ENCODE measurements around the gene NDE1. TPM values are rescaled to one million over a fixed set of nuclear protein-coding genes. Genes with fewer than 3 reads are reported as not detected.

NDE1 gene
- total and polyA plus RNA-seq, 2 of the 8 experiments (the other 6 are each of a cell fraction or from before 2014, with no cell fraction given), result 13.3 to 41.3 TPM

DNA sequence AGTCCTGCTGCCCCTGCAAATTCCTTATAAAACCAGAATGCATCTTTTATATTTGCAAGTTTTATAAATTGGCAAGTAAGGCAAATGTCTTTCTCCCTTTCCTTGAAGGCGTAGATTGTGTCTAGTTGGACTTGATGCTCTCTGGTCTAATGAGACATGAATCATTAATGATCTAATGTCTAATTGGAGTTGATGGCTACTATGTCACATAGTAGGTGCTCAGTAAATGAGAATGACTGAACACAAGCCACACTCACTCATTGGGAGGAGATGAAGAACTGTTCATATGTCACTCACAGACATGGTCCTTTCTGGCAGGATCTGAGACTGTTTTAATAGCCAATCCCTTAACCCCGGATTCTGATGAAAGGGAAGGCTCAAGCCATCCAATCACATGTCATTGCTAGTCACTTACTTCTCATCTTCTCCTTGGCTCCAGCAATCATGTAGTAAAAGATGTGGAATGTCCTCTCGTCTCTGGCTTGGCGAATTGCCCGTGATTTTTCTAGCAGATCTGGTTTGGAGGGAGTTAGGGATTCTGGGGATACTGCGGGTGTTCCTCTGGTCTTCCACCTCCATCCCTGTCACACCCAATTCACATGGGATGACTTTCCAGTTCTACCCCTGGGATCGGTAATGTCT is 125.7 kb downstream of the NDE1 start:
- Histone ChIP-seq H3K4me1 (replicated peaks in 1 of 4; ENCODE audit: control insufficient read depth in 3 of 4, insufficient read depth in 4 of 4, low read length in 3 of 4) (no peaks in the 10 kb centered on the region), H4K8ac (ENCODE audit: extremely low read depth, insufficient read depth, low read length) (no peak overlapping the region), H3K4ac (replicated peaks; ENCODE audit: insufficient read length, low read depth, low read length) (no peak overlapping the region), H3K4me3 (ENCODE audit: extremely low read depth in 1 of 4, insufficient read depth in 2 of 4, low read depth in 3 of 4, low read length in 4 of 4) (no peak overlapping the region), H3K18ac (ENCODE audit: extremely low read depth, low read length) (no peak overlapping the region), H2BK20ac (ENCODE audit: low read length) (no peak overlapping the region), H3K27me3 (replicated peaks in 1 of 4; ENCODE audit: control insufficient read depth in 3 of 4, extremely low read depth in 1 of 4, insufficient read depth in 3 of 4, low read length in 3 of 4) (peaks cover 0 to 6% (median 0%) of the 10 kb centered on the region in 4 experiments; a peak in 2 of 7 replicates), H3K23ac (ENCODE audit: insufficient read length) (no peak overlapping the region), H2BK120ac (replicated peaks; ENCODE audit: low read depth, low read length) (no peak overlapping the region), H4K20me1 (replicated peaks in 1 of 2; ENCODE audit: control insufficient read depth in 1 of 2, insufficient read depth in 2 of 2, low read length in 2 of 2) (no peaks in the 10 kb centered on the region), H3K4me2 (ENCODE audit: insufficient read depth in 1 of 2, low read depth in 2 of 2, low read length in 2 of 2) (no peak overlapping the region), H4K91ac (replicated peaks; ENCODE audit: insufficient read length, low read length) (no peak overlapping the region), H2BK15ac (ENCODE audit: low read length) (no peak overlapping the region), H3K79me1 (ENCODE audit: low read depth, low read length) (no peaks in the 10 kb centered on the region), H3K23me2 (ENCODE audit: low read depth, low read length) (no peaks in the 10 kb centered on the region), H3K14ac (ENCODE audit: insufficient read length) (no peak overlapping the region), H2AK5ac (ENCODE audit: low read depth, low read length) (0 out of 2 replicates have a peak overlapping the region, but pooled peaks have one; percentile 15), H3K27ac (ENCODE audit: low read depth, low read length) (no peak overlapping the region), H3K9ac (replicated peaks in 1 of 4; ENCODE audit: extremely low read depth in 1 of 4, low read depth in 3 of 4, low read length in 3 of 4) (no peak overlapping the region), H4K5ac (ENCODE audit: insufficient read length, low read depth, low read length) (no peak overlapping the region), H3K56ac (replicated peaks; ENCODE audit: insufficient read length, low read depth, low read length) (no peak overlapping the region), H2BK12ac (ENCODE audit: low read depth, low read length) (no peak overlapping the region), H2AFZ (ENCODE audit: low read length) (no peak overlapping the region), H2BK5ac (ENCODE audit: low read depth, low read length) (no peak overlapping the region), H3K79me2 (ENCODE audit: control insufficient read depth in 1 of 2, insufficient read depth in 2 of 2, low read length in 2 of 2) (no peaks in the 10 kb centered on the region), H3K9me3 (ENCODE audit: insufficient read depth in 2 of 2, low read depth in 1 of 2, low read length in 1 of 2) (no peaks in the 10 kb centered on the region), H3K36me3 (ENCODE audit: control insufficient read depth in 2 of 4, insufficient read depth in 4 of 4, low read length in 3 of 4) (no peaks in the 10 kb centered on the region)
- CTCF ChIA-PET (ENCODE audit: partially characterized antibody), result interaction anchor here (1.0 to 2.6 kb wide), 10 partner anchors 7 to 88 kb away, joined by 3 to 44 read pairs (median 5); no protein-coding TSS in a partner anchor
- no peak for DNase-seq (ENCODE audit: low read depth in 1 of 2, low spot score in 2 of 2)
- POLR2A ChIA-PET (ENCODE audit: partially characterized antibody), result interaction anchor here (0.9 to 1.0 kb wide), 2 partner anchors 97 to 99 kb away, joined by 3 read pairs; no protein-coding TSS in a partner anchor
- 90% methylated on average over 7 of the region's 7 CpGs; no CpG with 5 or more reads in 1 of the 2 experiments for WGBS, 2 experiments (ENCODE audit: extremely low coverage in 1 of 2, insufficient coverage in 1 of 2, insufficient read length in 1 of 2, insufficient replicate concordance in 2 of 2, low coverage in 1 of 2, low lambda C conversion rate in 2 of 2, missing lambda C conversion rate in 1 of 2)
- FAIRE-seq, result no peak
- TF ChIP-seq, protein P1, sequence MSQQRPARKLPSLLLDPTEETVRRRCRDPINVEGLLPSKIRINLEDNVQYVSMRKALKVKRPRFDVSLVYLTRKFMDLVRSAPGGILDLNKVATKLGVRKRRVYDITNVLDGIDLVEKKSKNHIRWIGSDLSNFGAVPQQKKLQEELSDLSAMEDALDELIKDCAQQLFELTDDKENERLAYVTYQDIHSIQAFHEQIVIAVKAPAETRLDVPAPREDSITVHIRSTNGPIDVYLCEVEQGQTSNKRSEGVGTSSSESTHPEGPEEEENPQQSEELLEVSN (IDR thresholded peaks at IDR 0.05), result no peak
- no peak for TF ChIP-seq POLR2AphosphoS5 (IDR thresholded peaks at IDR 0.05; ENCODE audit: low read depth, low read length)
- no peak for TF ChIP-seq MAFK (IDR thresholded peaks at IDR 0.05; ENCODE audit: low read depth, low read length)
- TF ChIP-seq, protein P2, sequence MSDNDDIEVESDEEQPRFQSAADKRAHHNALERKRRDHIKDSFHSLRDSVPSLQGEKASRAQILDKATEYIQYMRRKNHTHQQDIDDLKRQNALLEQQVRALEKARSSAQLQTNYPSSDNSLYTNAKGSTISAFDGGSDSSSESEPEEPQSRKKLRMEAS (IDR thresholded peaks at IDR 0.05), result no peak
- TF ChIP-seq RFX5 (IDR thresholded peaks at IDR 0.05; ENCODE audit: borderline replicate concordance, low read depth, low read length), result no peak

Measured in H1 (cell line).